ENCODE results near the gene LRSAM1. TPM values are rescaled to one million over a fixed set of nuclear protein-coding genes. Genes with fewer than 3 reads are reported as not detected.

LRSAM1 gene
- total and polyA plus RNA-seq, 9 of the 15 experiments (the other 6 are each of a cell fraction or from before 2014, with no cell fraction given) = 0.07 to 16.2 (median 4.7) TPM

GRCh38 chr9:127450830-127451607 lies at the start of gene LRSAM1, which contains the start of gene RPL12 (continued):
- TF ChIP-seq, protein P1, sequence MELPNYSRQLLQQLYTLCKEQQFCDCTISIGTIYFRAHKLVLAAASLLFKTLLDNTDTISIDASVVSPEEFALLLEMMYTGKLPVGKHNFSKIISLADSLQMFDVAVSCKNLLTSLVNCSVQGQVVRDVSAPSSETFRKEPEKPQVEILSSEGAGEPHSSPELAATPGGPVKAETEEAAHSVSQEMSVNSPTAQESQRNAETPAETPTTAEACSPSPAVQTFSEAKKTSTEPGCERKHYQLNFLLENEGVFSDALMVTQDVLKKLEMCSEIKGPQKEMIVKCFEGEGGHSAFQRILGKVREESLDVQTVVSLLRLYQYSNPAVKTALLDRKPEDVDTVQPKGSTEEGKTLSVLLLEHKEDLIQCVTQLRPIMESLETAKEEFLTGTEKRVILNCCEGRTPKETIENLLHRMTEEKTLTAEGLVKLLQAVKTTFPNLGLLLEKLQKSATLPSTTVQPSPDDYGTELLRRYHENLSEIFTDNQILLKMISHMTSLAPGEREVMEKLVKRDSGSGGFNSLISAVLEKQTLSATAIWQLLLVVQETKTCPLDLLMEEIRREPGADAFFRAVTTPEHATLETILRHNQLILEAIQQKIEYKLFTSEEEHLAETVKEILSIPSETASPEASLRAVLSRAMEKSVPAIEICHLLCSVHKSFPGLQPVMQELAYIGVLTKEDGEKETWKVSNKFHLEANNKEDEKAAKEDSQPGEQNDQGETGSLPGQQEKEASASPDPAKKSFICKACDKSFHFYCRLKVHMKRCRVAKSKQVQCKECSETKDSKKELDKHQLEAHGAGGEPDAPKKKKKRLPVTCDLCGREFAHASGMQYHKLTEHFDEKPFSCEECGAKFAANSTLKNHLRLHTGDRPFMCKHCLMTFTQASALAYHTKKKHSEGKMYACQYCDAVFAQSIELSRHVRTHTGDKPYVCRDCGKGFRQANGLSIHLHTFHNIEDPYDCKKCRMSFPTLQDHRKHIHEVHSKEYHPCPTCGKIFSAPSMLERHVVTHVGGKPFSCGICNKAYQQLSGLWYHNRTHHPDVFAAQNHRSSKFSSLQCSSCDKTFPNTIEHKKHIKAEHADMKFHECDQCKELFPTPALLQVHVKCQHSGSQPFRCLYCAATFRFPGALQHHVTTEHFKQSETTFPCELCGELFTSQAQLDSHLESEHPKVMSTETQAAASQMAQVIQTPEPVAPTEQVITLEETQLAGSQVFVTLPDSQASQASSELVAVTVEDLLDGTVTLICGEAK (IDR thresholded peaks at IDR 0.05) = peak; percentile 76
- TF ChIP-seq, protein P1 (CRISPR knock-in tag; IDR thresholded peaks at IDR 0.05) = no peak
- TF ChIP-seq TEAD1 (CRISPR knock-in tag; IDR thresholded peaks at IDR 0.05) (peak in 1 of 2 experiments; percentile 74; a peak in 2 of 4 replicates), POLR3A (IDR thresholded peaks at IDR 0.05; ENCODE audit: borderline replicate concordance, extremely low read depth, insufficient read depth, insufficient read length) (no peak), ZNF75A (CRISPR knock-in tag; IDR thresholded peaks at IDR 0.05) (no peak), ELF1 (tag; IDR thresholded peaks at IDR 0.05) (peak; percentile 89), SP1 (CRISPR knock-in tag; IDR thresholded peaks at IDR 0.05) (peak; percentile 94), ZNF143 (CRISPR knock-in tag; IDR thresholded peaks at IDR 0.05) (no peak), PML (IDR thresholded peaks at IDR 0.05; ENCODE audit: low read length) (peak; percentile 96), ZNF253 (CRISPR knock-in tag; conservative IDR thresholded peaks at IDR 0.05) (no peak), KLF16 (IDR thresholded peaks at IDR 0.05) (no peak)
- TF ChIP-seq, protein P2, sequence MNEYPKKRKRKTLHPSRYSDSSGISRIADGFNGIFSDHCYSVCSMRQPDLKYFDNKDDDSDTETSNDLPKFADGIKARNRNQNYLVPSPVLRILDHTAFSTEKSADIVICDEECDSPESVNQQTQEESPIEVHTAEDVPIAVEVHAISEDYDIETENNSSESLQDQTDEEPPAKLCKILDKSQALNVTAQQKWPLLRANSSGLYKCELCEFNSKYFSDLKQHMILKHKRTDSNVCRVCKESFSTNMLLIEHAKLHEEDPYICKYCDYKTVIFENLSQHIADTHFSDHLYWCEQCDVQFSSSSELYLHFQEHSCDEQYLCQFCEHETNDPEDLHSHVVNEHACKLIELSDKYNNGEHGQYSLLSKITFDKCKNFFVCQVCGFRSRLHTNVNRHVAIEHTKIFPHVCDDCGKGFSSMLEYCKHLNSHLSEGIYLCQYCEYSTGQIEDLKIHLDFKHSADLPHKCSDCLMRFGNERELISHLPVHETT (CRISPR knock-in tag; conservative IDR thresholded peaks at IDR 0.05 in 1 of 2, IDR thresholded peaks at IDR 0.05 in 1 of 2) = peak in 1 of 2 experiments; percentile 69; a peak in 2 of 4 replicates
- TF ChIP-seq, protein P3, sequence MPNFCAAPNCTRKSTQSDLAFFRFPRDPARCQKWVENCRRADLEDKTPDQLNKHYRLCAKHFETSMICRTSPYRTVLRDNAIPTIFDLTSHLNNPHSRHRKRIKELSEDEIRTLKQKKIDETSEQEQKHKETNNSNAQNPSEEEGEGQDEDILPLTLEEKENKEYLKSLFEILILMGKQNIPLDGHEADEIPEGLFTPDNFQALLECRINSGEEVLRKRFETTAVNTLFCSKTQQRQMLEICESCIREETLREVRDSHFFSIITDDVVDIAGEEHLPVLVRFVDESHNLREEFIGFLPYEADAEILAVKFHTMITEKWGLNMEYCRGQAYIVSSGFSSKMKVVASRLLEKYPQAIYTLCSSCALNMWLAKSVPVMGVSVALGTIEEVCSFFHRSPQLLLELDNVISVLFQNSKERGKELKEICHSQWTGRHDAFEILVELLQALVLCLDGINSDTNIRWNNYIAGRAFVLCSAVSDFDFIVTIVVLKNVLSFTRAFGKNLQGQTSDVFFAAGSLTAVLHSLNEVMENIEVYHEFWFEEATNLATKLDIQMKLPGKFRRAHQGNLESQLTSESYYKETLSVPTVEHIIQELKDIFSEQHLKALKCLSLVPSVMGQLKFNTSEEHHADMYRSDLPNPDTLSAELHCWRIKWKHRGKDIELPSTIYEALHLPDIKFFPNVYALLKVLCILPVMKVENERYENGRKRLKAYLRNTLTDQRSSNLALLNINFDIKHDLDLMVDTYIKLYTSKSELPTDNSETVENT (CRISPR knock-in tag; IDR thresholded peaks at IDR 0.05) = peak; percentile 93
- TF ChIP-seq, protein P4, sequence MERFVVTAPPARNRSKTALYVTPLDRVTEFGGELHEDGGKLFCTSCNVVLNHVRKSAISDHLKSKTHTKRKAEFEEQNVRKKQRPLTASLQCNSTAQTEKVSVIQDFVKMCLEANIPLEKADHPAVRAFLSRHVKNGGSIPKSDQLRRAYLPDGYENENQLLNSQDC (CRISPR knock-in tag; IDR thresholded peaks at IDR 0.05) = peak; percentile 80; the same call in 1 of the 2 replicates

All from K562 (cell line).